GM23338 (cell line): ENCODE data around the gene HTT-AS.

Experiments used
- CREB1 ChIP-seq: fragments of 250-450 bp; sonication (Bioruptor Pico); IDR thresholded peaks from 2 replicates; pipeline ENCODE4 v1.5.0; 2020; ENCODE audit warnings: low read depth, mild to moderate bottlenecking, moderate library complexity
- CTCF ChIP-seq, 2 experiments: fragments of 200-600 bp in 1 of 2; sonication (generic) in 1 of 2; conservative IDR thresholded peaks; 2 replicates each; pipeline versions ENCODE4 v1.5.1 to v1.6.1; 2016 to 2017; ENCODE audit warnings: antibody characterized with exemption in 2 of 2, low read depth in 2 of 2, mild to moderate bottlenecking in 2 of 2, moderate library complexity in 1 of 2
- EZH2 ChIP-seq: fragments of 200-600 bp; sonication (generic); IDR thresholded peaks from one replicate; pipeline ENCODE4 v1.8.0; 2017; ENCODE audit warnings: antibody characterized with exemption, mild to moderate bottlenecking, low read depth; ENCODE audit not compliant: unreplicated experiment
- EZH2phosphoT487 ChIP-seq: fragments of 200-600 bp; sonication (generic); IDR thresholded peaks from one replicate; pipeline ENCODE4 v1.8.1; 2018; ENCODE audit warnings: antibody characterized with exemption; ENCODE audit not compliant: unreplicated experiment
- JUNB ChIP-seq: IDR thresholded peaks from one replicate; pipeline ENCODE4 v1.6.1; 2016; ENCODE audit warnings: antibody characterized with exemption; ENCODE audit not compliant: unreplicated experiment
- NANOG ChIP-seq: IDR thresholded peaks from 2 replicates; pipeline ENCODE4 v1.6.1; 2016; ENCODE audit warnings: antibody characterized with exemption, borderline replicate concordance
- POLR2AphosphoS5 ChIP-seq: IDR thresholded peaks from 2 replicates; pipeline ENCODE4 v1.6.1; 2016; ENCODE audit warnings: antibody characterized with exemption, low read depth
- REST ChIP-seq: IDR thresholded peaks from one replicate; pipeline ENCODE4 v1.6.1; 2018; ENCODE audit warnings: antibody characterized with exemption; ENCODE audit not compliant: unreplicated experiment

- TF ChIP-seq CTCF (conservative IDR thresholded peaks at IDR 0.05; ENCODE audit: low read depth in 2 of 2) (no peak), EZH2 (no peak), REST (no peak), JUNB (no peak), CREB1 (CRISPR knock-in tag) (no peak), POLR2AphosphoS5 (no peak), EZH2phosphoT487 (no peak), NANOG (no peak)
Measured at GRCh38 chr4:3118312-3118711, 44.0 kb upstream of the HTT-AS start.
